ENCODE measurements around the gene RIMBP2. TPM values are rescaled to one million over a fixed set of nuclear protein-coding genes. Genes with fewer than 3 reads are reported as not detected.

RIMBP2 gene
- polyA plus RNA-seq, 1 donor (not counting 4 experiments of a cell fraction or from before 2014, with no cell fraction given) = 0.16 TPM

GRCh38 chr12:130366159-130366558 is 349.9 kb downstream of the RIMBP2 start:
- H2AFZ ChIP-seq (ENCODE audit: control insufficient read depth, low read length) = no peak overlapping the region
- no peak overlapping the region for H3K9ac ChIP-seq (ENCODE audit: control insufficient read depth, extremely low read depth, insufficient read depth, low read length)
- no peak overlapping the region for H3K27ac ChIP-seq (ENCODE audit: control insufficient read depth, insufficient read depth, low read length)
- H3K4me3 ChIP-seq (ENCODE audit: control insufficient read depth in 2 of 3, extremely low read depth in 1 of 3, insufficient read depth in 2 of 3, low read depth in 1 of 3, low read length in 3 of 3) = no peak overlapping the region
- H3K4me2 ChIP-seq (ENCODE audit: control insufficient read depth, extremely low read depth, insufficient read depth, low read depth, low read length) = no peak overlapping the region
- H3K9me1 ChIP-seq (ENCODE audit: control insufficient read depth, extremely low read depth, insufficient read depth, low read length) = no peaks in the 10 kb centered on the region
- no peaks in the 10 kb centered on the region for H3K4me1 ChIP-seq (ENCODE audit: control insufficient read depth, extremely low read depth, insufficient read depth, low read length)
- no peaks in the 10 kb centered on the region for H3K9me3 ChIP-seq (ENCODE audit: control insufficient read depth, low read depth, low read length)
- dilution Hi-C loops (cut with MboI; ENCODE audit: extremely low pct_ligation_motif_present, low sequenced_read_pairs) = no loop called here
- no peak for DNase-seq (ENCODE audit: low read depth, low spot score)
- no peaks in the 10 kb centered on the region for H4K20me1 ChIP-seq (ENCODE audit: control insufficient read depth, extremely low read depth, insufficient read depth, low read length)
- H3K27me3 ChIP-seq (ENCODE audit: control insufficient read depth, extremely low read depth, insufficient read depth, low read length) = peaks cover 7% of the 10 kb centered on the region
- no peak for FAIRE-seq
- H3K79me2 ChIP-seq (ENCODE audit: control insufficient read depth, insufficient read depth, low read length) = no peaks in the 10 kb centered on the region
- TF ChIP-seq EZH2 (IDR thresholded peaks at IDR 0.05; ENCODE audit: low read length) = no peak
- TF ChIP-seq CTCF (optimal IDR thresholded peaks at IDR 0.05 in 1 of 3, IDR thresholded peaks at IDR 0.05 in 1 of 3, conservative IDR thresholded peaks at IDR 0.05 in 1 of 3; ENCODE audit: extremely low read depth in 1 of 3, insufficient read depth in 2 of 3, low read length in 3 of 3) = no peak
- H3K36me3 ChIP-seq (ENCODE audit: control insufficient read depth in 2 of 2, extremely low read depth in 1 of 2, insufficient read depth in 2 of 2, low read length in 2 of 2) = no peaks in the 10 kb centered on the region

GRCh38 chr12:130364578-130364977 is 351.5 kb downstream of the RIMBP2 start:
- no peak for FAIRE-seq
- no peak overlapping the region for H3K4me3 ChIP-seq (ENCODE audit: control insufficient read depth in 2 of 3, extremely low read depth in 1 of 3, insufficient read depth in 2 of 3, low read depth in 1 of 3, low read length in 3 of 3)

More at GRCh38 chr12:130364578-130364977, 351.5 kb downstream of the RIMBP2 start:
- H3K4me2 ChIP-seq (ENCODE audit: control insufficient read depth, extremely low read depth, insufficient read depth, low read depth, low read length) = no peak overlapping the region
- no peak for DNase-seq (ENCODE audit: low read depth, low spot score)
- H3K27ac ChIP-seq (ENCODE audit: control insufficient read depth, insufficient read depth, low read length) = no peak overlapping the region
- no peaks in the 10 kb centered on the region for H3K4me1 ChIP-seq (ENCODE audit: control insufficient read depth, extremely low read depth, insufficient read depth, low read length)
- H3K36me3 ChIP-seq (ENCODE audit: control insufficient read depth in 2 of 2, extremely low read depth in 1 of 2, insufficient read depth in 2 of 2, low read length in 2 of 2) = no peaks in the 10 kb centered on the region
- no peaks in the 10 kb centered on the region for H3K27me3 ChIP-seq (ENCODE audit: control insufficient read depth, extremely low read depth, insufficient read depth, low read length)
- dilution Hi-C loops (cut with MboI; ENCODE audit: extremely low pct_ligation_motif_present, low sequenced_read_pairs) = no loop called here
- H4K20me1 ChIP-seq (ENCODE audit: control insufficient read depth, extremely low read depth, insufficient read depth, low read length) = no peaks in the 10 kb centered on the region
- H3K9ac ChIP-seq (ENCODE audit: control insufficient read depth, extremely low read depth, insufficient read depth, low read length) = no peak overlapping the region
- no peaks in the 10 kb centered on the region for H3K79me2 ChIP-seq (ENCODE audit: control insufficient read depth, insufficient read depth, low read length)
- TF ChIP-seq CTCF (optimal IDR thresholded peaks at IDR 0.05 in 1 of 3, IDR thresholded peaks at IDR 0.05 in 1 of 3, conservative IDR thresholded peaks at IDR 0.05 in 1 of 3; ENCODE audit: extremely low read depth in 1 of 3, insufficient read depth in 2 of 3, low read length in 3 of 3) = no peak
- TF ChIP-seq EZH2 (IDR thresholded peaks at IDR 0.05; ENCODE audit: low read length) = no peak
- no peak overlapping the region for H2AFZ ChIP-seq (ENCODE audit: control insufficient read depth, low read length)
- no peaks in the 10 kb centered on the region for H3K9me1 ChIP-seq (ENCODE audit: control insufficient read depth, extremely low read depth, insufficient read depth, low read length)
- H3K9me3 ChIP-seq (ENCODE audit: control insufficient read depth, low read depth, low read length) = no peaks in the 10 kb centered on the region
